KOPT-K1 (cell line): ENCODE results near the gene ARV1.
"Not testable (repeated sequence)": the region's sequence is repeated elsewhere in the genome, so short reads cannot be mapped to it uniquely, and the experiment has no call there.

Experiments used
- H3K27ac ChIP-seq: fragments of 200-600 bp; sonication (generic); 2 replicates; pipeline ENCODE4 v1.5.1; 2016; ENCODE audit warnings: antibody characterized with exemption, mild to moderate bottlenecking, low read depth, low read length; ENCODE audit not compliant: poor library complexity, severe bottlenecking
- H3K36me3 ChIP-seq: fragments of 200-600 bp; sonication (generic); 2 replicates; pipeline ENCODE4 v1.5.1; 2017; ENCODE audit warnings: antibody characterized with exemption, mild to moderate bottlenecking, low read length, moderate library complexity; ENCODE audit not compliant: insufficient read depth
- H3K9me3 ChIP-seq: fragments of 200-600 bp; sonication (generic); 2 replicates; pipeline ENCODE4 v1.5.1; 2017; ENCODE audit warnings: antibody characterized with exemption, low read length, mild to moderate bottlenecking; ENCODE audit not compliant: insufficient read depth, poor library complexity, severe bottlenecking

Gene ARV1

GRCh38 chr1:230965535-230965934 lies 13.4 kb upstream of the ARV1 start:
- H3K9me3 ChIP-seq: no peaks in the 10 kb centered on the region
- H3K36me3 ChIP-seq: no peaks in the 10 kb centered on the region
- no peak overlapping the region for H3K27ac ChIP-seq

DNA sequence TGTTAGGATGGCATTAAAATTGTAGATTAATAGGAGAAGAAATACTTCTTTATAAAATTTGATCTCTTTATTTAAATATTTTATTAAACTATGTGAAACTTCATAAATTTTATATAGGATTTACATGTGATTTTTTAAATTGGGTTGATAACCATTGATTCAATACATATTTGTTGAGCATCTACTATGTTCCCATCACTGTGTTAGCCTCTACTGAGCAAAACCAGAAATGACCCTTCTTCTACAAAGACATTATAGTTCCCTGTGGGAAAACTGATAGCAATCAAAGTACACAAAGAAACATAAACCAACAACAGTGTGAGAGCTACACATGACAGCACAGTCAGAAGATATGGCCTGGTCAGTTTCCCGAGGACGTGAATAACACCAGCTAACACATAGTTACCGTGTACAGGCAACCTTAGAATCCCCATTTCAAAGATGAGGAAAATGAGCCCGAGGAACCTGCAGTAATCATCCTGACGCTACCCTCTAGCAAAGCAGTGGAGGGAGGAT lies 12.5 kb upstream of the ARV1 start:
- Histone ChIP-seq H3K27ac (no peak overlapping the region), H3K36me3 (no peaks in the 10 kb centered on the region)

GRCh38 chr1:230970432-230970831 lies 8.5 kb upstream of the ARV1 start:
- no peak overlapping the region for H3K27ac ChIP-seq
- H3K36me3 ChIP-seq: no peaks in the 10 kb centered on the region
- H3K9me3 ChIP-seq: no peaks in the 10 kb centered on the region

More for the DNA sequence above, 12.5 kb upstream of the ARV1 start:
- H3K9me3 ChIP-seq: no peaks in the 10 kb centered on the region

GRCh38 chr1:230971771-230972170 lies 7.1 kb upstream of the ARV1 start:
- Histone ChIP-seq H3K36me3 (peaks cover 10% of the 10 kb centered on the region), H3K9me3 (no peaks in the 10 kb centered on the region), H3K27ac (no peak overlapping the region)

GRCh38 chr1:230972855-230973271 lies 6.0 kb upstream of the ARV1 start:
- Histone ChIP-seq H3K27ac (peak overlapping the region; percentile 23), H3K36me3 (peaks cover 10% of the 10 kb centered on the region), H3K9me3 (no peaks in the 10 kb centered on the region)

GRCh38 chr1:230975636-230976035 lies 3.3 kb upstream of the ARV1 start:
- H3K9me3 ChIP-seq: no peaks in the 10 kb centered on the region
- no peak overlapping the region for H3K27ac ChIP-seq
- H3K36me3 ChIP-seq: peaks cover 13% of the 10 kb centered on the region

DNA sequence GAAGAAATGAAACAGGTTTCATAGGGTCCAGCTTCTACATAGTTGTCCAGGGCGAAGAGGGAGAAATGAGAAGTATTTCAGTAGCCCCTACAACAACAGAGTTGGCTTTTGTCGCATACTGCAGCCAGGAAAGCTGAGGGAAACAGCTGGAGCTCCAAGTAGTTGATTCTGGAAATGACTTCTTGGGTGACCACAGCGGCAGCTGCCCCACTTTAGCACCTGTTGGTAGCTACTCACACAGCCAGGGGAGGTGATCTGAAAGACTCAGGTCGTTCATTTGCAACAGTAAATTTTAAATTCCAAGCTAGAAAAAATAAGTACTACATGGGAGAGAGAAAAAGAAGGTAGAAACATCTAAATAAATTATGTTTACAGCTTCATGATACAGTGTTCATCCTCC lies 2.5 kb upstream of the ARV1 start:
- peak overlapping the region; percentile 75 for H3K27ac ChIP-seq
- H3K9me3 ChIP-seq: no peaks in the 10 kb centered on the region
- peaks cover 20% of the 10 kb centered on the region for H3K36me3 ChIP-seq

DNA sequence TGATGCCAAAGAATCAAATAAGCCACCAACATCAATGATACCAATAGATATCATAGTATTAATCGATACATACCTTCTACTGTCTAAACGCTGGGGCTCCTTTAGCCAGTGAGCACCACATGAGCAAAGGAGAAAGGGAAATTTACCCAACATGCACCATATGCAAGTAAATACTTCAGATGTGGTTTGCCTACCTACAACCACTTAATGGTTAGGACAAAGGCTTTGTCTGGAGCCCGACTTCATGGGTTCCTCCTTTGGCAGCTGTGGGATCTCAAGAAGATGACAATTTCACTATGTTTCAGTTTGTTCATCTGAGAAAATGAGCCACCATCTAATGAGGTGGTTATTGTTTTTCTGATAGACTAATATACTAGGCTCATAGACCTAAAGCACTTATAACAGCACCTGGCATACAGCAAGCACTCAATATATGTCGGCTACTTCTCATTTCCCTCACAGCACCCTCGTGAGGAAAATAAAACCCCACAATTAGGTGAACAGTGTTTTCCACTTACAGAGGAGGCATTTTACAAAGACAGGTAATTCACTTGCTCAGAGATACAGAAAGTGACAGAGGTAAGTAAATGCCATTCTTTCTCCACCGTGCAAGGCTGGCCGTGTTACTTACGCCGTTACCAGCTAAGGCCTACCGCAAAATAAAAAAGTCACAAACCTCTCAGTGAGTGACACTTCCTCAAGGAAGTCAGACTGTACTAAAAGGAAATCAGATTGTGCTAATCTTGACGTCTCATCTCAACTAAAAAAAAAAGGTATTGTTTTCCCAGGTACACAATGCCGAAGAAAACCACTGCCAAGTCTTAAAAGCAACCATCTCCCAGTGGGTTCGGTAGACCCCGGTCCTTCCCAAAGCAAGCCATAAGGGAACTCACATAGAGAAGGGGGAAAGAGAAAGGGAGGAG lies 1.8 kb upstream of the ARV1 start:
- peak overlapping the region; percentile 75 for H3K27ac ChIP-seq
- H3K36me3 ChIP-seq: peaks cover 27% of the 10 kb centered on the region
- H3K9me3 ChIP-seq: no peaks in the 10 kb centered on the region

GRCh38 chr1:230977761-230978490 lies 968 bp upstream of the ARV1 start:
- peaks cover 34% of the 10 kb centered on the region for H3K36me3 ChIP-seq
- H3K9me3 ChIP-seq: no peaks in the 10 kb centered on the region
- peak overlapping the region; percentile 75 for H3K27ac ChIP-seq

DNA sequence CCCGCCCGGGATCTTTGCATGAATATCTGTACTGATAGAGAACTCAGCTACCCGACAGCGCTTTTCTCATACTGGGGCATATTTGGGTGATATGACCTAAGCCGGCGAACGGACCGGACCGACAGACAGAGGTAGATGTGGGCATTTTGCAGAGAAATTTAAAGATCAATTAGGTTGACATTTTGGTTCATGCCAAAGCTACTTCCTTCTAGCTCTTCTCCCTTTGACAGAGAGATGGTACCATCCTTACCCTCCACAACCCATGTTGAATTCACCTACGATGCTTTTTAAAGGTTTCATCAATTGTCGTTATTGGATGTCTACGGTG lies 459 bp downstream of the ARV1 start:
- Histone ChIP-seq H3K9me3 (no peaks in the 10 kb centered on the region), H3K27ac (peak overlapping the region; percentile 75), H3K36me3 (peaks cover 44% of the 10 kb centered on the region)

GRCh38 chr1:230979952-230980351 lies 1.1 kb downstream of the ARV1 start:
- H3K27ac ChIP-seq: peak overlapping the region; percentile 75
- H3K9me3 ChIP-seq: no peaks in the 10 kb centered on the region
- peaks cover 44% of the 10 kb centered on the region for H3K36me3 ChIP-seq

DNA sequence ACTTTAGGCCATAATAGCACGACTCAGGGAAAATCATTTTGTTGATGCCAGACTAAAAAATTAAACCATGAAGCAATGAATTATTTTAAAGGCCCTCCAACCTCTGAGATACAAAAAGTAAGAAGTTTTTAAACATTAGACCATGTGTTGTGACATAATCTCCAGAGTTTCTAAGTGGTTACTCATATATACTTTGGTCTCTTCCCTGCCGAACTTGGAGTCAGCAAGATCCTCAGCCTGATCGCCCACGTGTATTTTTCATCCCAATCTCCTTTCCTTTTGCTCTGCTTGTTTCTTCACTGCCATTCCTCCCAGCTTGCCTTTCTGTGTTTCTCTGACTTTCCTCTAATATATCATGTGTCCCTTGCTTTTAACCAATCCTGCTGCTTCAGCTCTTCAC lies 3.8 kb downstream of the ARV1 start:
- Histone ChIP-seq H3K9me3 (no peaks in the 10 kb centered on the region), H3K36me3 (peaks cover 52% of the 10 kb centered on the region), H3K27ac (no peak overlapping the region)

- Histone ChIP-seq H3K9me3 (no peaks in the 10 kb centered on the region), H3K27ac (no peak overlapping the region), H3K36me3 (peaks cover 60% of the 10 kb centered on the region)
These were observed 4.9 kb downstream of the ARV1 start for GRCh38 chr1:230983811-230984210.

- H3K27ac ChIP-seq, H3K9me3 ChIP-seq: not testable (repeated sequence)
- H3K36me3 ChIP-seq: peaks cover 68% of the 10 kb centered on the region
These were observed 6.0 kb downstream of the ARV1 start for GRCh38 chr1:230984622-230985515.

- H3K36me3 ChIP-seq: peaks cover 74% of the 10 kb centered on the region
- no peak overlapping the region for H3K27ac ChIP-seq
- no peaks in the 10 kb centered on the region for H3K9me3 ChIP-seq
These were observed 6.8 kb downstream of the ARV1 start for GRCh38 chr1:230985711-230986110.
